GM12865 (cell line): Measurements from ENCODE around the gene KRT16.
"Not testable (repeated sequence)": the region's sequence is repeated elsewhere in the genome, so short reads cannot be mapped to it uniquely, and the experiment has no call there.

Source experiments
- DNase-seq: peaks from one replicate; pipeline ENCODE4 v3.0.0; 2010; ENCODE audit warnings: low read depth
- H3K4me3 ChIP-seq: 2 replicates; pipeline ENCODE4 v1.5.1; 2011; ENCODE audit warnings: mild to moderate bottlenecking, low read depth, low read length, control low read depth
- TF ChIP-seq, protein P1 (sequence below): IDR thresholded peaks from 2 replicates; pipeline ENCODE4 v1.5.1; 2011; ENCODE audit warnings: low read length, control low read depth, low read depth, inconsistent platforms; ENCODE audit not compliant: insufficient read depth; ENCODE audit errors: missing control alignments

KRT16 gene

DNA sequence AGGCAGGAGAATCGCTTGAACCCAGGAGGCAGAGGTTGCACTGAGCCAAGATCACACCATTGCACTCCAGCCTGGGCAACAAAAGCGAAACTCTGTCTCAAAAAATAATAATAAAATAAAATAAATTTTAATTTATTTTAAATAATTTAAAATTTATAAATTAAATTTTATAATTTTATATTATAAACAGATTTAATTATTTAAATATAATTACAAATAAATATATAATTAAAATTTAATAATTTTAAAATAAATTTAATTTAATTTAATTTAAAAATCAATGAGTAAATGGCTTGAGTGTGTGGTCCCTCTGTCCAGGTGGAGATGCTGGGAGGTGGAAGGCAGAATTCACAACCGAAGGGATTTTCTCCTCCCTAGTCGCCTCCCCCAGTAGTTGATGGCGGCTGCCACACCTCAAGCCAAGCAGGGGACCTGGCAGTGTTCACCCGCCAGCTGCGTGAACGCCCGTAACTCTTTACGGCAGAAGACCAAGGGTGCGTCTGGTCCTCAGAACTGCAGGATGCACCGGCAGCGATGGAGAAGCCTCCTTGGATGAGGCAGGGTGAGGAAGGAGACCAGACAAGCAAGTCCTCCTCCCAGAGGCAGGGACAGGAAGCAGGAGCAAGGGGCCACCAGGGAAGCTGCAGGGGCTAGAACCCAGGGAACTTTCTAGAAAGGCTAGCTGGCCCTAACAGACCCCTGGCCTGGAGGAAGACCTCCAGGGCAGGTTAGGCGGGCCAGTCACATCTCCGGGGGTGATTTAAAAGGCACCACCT lies 34.7 kb upstream of the KRT16 start:
- DNase-seq: no peak
- H3K4me3 ChIP-seq: no peak overlapping the region
- TF ChIP-seq, protein P1, sequence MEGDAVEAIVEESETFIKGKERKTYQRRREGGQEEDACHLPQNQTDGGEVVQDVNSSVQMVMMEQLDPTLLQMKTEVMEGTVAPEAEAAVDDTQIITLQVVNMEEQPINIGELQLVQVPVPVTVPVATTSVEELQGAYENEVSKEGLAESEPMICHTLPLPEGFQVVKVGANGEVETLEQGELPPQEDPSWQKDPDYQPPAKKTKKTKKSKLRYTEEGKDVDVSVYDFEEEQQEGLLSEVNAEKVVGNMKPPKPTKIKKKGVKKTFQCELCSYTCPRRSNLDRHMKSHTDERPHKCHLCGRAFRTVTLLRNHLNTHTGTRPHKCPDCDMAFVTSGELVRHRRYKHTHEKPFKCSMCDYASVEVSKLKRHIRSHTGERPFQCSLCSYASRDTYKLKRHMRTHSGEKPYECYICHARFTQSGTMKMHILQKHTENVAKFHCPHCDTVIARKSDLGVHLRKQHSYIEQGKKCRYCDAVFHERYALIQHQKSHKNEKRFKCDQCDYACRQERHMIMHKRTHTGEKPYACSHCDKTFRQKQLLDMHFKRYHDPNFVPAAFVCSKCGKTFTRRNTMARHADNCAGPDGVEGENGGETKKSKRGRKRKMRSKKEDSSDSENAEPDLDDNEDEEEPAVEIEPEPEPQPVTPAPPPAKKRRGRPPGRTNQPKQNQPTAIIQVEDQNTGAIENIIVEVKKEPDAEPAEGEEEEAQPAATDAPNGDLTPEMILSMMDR: no peak

DNA sequence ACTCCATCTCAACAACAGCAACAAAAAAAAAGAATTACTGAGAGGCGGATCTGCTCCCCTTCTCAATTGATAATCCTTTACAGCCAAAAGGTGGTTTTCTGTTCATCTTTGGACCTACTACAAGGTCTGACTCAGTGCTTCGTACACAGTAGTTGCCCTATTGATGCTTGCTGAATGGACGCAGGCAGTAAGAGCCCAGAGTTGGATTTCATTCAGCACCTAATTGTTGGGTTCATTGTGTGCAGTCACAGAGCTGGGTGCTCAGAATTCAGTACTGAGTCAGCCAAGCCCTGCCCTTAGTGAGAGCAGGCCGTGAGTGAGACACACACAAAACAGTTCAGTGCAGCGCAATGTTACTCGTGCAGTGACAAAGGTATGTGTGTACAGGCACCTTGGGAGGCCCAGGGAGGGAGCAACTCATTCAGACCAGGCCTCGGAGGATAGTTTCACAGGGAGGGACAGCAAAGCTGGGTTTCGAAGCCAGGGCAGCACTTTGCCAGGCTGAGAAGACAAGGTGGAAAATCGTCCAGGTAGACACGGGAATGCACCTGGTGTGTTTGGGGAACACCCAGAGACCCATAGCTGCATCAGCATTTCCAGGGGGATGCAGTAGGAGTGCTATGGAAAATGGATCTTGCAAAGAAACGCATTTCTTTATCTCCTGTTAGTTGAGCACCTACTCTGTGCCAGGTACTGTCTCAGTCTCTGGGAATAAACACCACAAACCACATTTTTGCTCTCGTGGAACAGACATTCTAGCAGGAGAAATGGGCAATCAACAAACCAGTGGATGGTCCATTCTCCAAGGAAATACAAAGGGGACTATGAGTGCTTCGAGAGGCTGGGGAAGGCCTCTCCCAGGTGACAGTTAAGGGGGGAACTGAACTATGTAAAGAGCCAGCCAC lies 29.9 kb upstream of the KRT16 start:
- no peak overlapping the region for H3K4me3 ChIP-seq
- no peak for DNase-seq
- TF ChIP-seq, protein P1: no peak

DNA sequence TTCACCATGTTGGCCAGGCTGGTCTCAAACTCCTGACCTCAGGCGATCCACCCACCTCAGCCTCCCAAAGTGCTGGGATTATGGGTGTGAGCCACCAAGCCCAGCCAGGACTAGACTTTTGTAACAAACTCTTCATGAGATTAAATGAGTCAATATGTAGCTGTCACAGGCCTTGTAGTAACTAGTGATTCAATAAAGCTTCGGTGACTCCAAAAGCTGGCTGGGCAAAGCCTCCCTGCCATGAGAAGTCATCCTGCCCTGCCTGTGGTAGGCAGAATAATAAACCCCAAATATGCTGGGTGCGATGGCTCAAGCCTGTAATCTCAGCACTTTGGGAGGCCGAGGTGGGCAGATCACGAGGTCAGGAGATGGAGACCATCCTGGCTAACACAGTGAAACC lies 28.0 kb upstream of the KRT16 start:
- H3K4me3 ChIP-seq, DNase-seq: not testable (repeated sequence)

DNA sequence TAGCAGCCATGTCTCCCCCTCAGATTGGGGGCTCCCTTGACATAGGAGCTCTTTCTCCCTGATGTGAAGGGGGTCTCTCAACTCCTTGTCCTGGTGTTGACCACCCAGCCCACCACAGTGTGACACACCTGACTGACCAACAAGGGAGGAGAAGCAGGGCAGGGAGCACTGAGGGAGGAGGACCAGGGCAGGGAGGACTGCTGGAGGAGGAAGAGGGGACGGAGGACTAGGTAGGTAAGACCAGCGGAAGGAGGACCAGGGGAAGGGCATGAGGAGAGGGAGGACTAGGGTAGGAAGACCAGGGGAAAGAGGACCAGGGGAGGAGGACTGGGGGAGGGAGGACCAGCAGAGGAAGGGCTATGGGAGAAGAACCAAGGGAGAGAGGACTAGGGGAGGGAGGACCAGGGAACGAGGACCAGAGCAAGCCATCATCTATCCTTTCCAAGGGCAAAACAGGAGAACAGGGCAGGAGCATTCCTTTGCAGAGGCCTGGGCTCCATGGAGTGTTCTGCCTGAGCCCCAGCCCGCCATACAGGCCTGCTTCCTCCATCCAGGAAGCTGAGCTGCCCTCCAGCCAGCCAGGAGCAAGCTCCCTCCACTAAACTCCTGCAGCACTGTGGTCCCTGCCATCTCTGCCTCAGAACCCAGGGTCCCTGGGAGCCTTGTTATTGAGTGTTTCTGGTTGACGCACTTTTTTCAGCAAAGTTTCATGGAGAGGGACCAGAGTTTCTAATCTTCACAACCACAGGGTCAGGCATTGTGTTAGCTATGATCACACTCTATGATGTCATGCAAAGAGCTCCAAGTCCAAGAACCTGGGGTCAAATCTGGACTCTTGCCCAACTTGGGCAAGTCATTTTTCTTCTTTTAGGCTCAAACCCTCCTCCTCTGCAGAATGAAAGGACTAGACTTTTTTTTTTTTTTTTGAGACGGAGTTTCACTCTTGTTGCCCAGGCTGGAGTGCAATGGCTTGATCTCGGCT lies 27.2 kb upstream of the KRT16 start:
- TF ChIP-seq, protein P1: no peak
- H3K4me3 ChIP-seq: no peak overlapping the region
- DNase-seq: no peak

DNA sequence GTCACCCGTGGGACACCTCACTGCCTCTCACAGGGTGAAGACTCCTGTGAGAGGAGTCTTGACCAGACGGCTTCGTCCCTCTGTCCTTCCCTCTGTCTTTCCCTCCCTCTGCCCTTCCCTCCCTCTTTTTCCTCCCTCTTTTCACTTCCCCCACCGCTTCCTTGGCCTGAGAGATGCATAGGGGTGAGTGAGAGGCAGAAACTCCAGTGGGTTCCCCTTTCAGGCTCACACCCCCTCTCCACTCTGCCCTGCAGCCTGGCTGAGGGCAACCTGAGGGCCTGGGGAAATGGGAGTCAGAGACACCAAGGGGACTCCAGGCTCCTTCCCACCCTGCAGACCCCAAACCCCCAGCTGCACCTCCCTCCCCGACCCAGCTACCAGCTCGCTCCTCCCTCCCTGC lies 26.4 kb upstream of the KRT16 start:
- TF ChIP-seq, protein P1: no peak
- DNase-seq: no peak
- H3K4me3 ChIP-seq: no peak overlapping the region

DNA sequence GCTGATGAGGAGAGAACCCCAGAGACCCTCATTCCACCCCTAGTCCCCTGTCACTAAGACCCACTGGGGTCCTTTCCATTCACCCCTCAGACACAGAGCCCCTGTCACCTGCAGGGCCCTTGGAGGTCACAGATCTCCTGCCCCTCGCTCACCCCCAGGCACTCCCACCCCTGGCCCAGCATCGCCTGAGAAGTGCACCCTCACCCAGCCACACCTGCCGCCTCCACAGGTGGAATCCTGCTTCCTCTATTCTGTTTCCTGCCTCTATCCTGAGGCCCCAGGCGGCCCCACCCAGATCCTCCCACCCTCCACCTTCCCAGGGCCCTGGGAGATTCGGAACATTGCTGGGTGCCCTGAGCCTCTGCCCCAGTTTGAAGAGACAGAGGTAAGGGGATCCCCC lies 25.6 kb upstream of the KRT16 start:
- H3K4me3 ChIP-seq: no peak overlapping the region
- DNase-seq: no peak
- TF ChIP-seq, protein P1: no peak
